HG03159 (cell line): ENCODE results near the gene SEC14L1.
"Not testable (repeated sequence)": the region's sequence is repeated elsewhere in the genome, so short reads cannot be mapped to it uniquely, and the experiment has no call there.

ENCODE experiments used
- ATAC-seq: cut with Tn5 transposase; IDR thresholded peaks from one replicate; pipeline ENCODE4 v1.9.1; 2021; ENCODE audit warnings: mild to moderate bottlenecking, moderate library complexity; ENCODE audit not compliant: unreplicated experiment

The SEC14L1 gene

DNA sequence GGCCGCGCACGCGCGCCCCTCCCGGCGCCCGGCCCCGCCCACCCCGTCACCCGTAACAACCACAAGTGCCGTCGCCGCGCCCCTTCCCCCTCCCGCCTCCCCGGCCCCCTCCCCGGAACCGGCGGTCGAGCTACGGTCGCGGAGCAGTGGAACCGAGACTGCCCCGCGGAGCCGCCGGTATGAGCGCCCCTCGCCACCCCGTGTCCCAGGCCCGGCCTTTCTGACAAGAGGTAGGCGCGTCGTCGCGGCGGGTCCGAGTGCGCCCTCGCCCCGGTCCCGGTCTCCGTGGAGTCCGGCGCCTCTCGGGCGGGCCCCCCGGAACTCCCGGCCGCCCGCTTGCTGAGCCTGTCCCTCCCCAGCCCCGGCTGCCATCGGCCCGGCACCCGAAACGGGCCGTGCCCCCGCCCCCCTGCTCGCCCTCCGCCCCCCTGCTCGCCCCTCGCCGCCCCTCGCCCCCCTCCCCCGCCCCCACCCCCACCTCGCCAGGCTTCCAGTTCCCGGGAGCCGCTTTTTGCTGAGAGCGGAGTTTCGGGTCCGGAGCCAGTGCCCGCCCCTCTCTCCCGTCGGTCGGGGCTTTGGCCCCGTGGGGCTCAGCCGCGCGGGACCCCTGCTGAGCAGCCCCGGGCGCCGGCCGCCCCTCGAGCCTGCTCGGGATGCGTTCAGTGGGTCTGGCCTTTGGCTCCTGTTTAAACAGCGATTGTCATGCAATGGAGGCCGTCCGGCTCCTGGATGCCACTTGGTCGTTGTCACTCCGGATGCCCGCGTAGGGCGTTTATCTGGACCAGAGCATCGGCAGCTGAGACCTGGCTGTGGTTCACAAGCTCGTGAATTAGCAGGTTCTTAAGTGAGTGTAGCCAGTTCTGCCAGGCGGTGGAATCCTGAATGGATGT is at the start of gene SEC14L1:
TSS of gene SEC14L1 (plus strand) at position 92 of the 890 bp plus-strand sequence. CDS start 2,628 bp downstream, outside the sequence.
- peak; percentile 38 for ATAC-seq

DNA sequence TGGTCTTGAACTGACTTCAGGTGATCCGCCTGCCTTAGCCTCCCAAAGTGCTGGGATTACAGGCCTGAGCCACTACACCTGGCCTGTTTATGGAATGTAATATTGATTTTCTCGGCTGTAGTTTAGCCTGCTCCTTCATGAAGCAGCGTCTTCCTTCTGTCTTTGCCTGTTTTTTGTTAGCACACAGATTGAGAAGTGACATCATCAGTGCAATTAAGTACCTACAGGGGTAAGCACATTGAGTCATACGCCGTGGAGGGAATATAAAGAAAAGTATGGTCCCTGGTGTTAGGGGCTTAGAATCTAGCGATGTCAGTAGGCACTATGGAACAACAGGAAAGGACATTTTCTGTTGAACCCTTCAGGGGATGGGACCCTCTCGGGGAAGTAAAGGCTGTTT is 48.7 kb upstream of the SEC14L1 start:
- no peak for ATAC-seq

DNA sequence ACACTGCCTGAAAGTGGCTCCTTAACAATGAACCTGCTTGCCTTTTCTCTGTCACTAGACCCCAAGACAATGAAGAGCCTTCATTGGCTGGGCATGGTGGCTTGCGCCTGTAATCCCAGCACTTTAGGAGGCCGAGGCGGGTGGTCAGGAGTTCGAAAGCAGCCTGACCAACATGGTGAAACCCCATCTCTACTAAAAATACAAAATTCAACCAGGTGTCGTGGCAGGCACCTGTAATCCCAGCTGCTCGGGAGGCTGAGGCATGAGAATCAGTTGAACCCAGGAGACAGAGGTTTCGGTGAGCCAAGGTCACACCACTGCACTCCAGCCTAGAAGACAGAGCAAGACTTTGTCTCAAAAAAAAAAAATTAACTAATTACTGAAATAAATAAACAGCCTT is 45.3 kb upstream of the SEC14L1 start:
- no peak for ATAC-seq

DNA sequence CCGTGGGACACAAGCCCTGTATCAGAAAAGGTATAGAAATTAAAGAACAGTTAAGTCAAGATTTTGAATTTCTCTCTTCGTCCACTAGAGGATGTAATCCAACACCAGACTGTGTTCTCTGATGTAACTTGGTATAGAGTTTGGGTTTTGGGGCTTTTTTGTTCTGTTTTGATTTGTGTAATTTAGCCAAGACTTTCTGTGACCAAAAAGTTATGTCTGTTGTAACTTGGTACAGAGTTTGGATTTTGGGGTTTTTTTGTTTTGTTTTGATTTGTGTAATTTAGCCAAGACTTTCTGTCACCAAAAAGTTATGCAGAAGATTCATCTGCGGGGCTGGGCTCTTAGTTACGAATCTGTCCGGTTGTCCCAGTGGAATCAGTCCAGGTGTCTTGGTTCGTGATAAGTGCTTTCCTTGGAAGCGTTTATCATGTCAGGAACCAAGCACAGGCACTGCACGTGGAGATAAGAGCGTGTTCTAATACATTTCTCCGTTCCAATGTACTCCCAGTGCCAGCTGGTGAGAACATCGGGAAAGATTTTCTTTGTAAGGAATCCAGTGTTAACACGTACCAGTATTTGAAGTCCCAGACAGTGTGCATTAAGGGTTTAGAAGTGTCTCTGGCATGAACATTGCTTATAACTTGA is 44.1 kb upstream of the SEC14L1 start:
- ATAC-seq: no peak

DNA sequence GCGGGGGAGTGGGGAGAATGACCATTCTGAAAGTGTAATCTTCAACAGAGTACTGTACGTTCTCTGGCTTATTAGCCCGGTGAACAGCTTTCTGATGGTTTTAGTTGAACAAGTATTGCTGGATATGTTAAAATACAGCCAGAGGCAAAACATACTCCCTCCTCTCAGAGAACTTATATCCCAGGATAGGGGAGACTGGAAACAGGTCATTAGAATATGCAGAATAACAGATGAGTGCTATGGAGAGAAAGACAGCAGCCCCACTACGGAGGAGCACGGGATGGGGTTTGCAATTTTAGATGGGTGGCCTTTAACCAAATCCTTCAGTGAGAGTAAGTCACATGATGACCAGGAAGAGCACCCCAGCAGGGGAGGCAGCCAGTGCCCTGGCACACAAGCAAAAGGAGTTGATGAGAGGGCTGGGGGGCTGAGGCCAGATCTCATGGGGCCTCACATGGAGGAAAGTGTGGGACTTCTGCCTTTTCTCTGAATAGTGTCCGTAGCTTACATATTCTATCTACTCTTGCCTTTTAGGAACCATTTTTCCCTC is 43.1 kb upstream of the SEC14L1 start:
- ATAC-seq: no peak

DNA sequence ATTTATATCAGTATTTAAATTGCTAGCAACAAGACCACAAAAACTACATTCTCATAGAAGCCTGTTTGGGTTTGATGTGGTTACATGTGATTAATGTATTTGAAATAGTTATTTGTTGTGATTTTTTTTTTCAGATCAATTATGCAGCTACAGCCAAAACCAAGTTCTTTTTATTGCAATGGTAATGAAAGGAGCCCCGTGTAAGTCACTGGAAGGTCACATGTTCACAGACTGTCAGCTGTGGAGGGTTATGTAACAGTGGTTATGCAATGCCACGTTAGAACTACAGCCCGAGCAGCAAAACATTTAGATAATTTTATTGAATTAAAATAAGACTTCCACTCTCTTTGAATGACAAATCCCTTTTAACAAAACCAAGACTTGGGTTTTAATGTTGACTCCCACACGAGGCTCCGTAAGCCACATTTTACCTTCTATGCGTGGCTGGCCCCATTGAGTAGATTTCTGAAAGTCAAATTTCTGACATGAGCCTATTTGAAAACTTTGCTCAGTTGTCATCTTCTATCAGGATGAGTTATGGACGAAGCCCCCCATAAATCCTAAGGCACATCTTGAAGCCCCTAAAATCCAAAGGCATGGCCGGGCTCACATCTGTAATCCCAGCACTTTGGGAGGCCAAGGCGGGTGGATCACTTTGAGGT is 41.8 kb upstream of the SEC14L1 start:
- no peak for ATAC-seq

DNA sequence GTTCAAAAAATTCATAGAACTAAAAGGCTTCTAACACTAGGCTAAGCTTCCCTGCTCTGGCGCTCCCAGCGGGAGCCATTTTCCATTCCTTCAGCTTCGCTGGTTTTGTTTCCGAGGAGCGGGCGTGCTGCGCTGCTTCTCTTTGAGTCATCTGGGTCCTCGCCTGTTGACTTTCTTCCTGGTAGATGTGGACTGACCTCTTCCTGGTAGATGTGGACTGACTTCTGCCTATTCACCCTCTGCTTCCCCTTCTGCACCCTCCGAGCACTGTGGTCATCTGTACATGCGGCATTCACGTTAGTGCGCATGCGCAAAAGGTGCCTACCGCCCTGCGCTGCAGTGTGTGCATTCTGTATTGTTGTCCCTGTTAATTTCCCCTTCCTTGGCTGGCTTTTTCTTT is 40.8 kb upstream of the SEC14L1 start:
- no peak for ATAC-seq

DNA sequence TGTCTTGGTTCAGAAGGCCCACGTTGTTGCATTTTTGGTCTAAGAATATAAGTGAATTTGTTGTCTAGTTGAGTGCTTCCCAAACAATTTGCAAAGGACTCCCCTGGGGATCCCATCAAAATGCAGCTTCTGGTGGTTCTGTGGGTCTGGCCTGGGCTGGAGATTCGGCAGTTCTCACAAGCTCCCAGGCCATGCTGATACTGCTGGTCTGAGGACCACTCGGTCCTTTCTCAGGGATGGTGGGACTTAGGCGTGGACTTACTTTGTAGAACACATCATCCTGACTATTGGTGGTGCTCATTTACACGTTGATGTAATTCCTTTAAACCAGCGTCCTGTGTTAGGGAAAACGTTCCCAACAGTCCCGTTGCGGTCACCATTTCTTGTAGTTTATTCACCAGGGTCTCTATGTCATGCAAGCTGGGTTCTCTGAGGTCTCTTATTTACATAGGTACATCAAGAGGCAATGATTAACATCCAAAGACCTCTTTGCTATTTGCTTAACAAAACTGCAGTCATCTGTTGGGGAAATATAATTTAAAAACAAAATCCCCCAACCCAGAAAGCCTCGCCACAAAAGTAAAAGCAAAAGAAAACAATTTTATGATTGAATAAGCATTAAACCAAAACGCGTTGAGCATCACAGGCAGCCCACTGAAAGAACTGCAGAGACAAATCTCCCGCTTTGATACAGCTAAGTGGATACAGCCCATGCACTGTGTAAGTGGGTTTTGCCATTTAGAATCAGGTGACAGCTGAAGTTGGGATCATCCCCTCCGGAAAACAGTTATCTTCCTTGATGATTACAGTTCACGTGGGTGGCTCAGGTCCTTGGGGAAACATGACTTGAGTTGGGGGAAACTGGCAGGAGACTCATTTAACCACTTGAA is 39.0 kb upstream of the SEC14L1 start:
- ATAC-seq: no peak

DNA sequence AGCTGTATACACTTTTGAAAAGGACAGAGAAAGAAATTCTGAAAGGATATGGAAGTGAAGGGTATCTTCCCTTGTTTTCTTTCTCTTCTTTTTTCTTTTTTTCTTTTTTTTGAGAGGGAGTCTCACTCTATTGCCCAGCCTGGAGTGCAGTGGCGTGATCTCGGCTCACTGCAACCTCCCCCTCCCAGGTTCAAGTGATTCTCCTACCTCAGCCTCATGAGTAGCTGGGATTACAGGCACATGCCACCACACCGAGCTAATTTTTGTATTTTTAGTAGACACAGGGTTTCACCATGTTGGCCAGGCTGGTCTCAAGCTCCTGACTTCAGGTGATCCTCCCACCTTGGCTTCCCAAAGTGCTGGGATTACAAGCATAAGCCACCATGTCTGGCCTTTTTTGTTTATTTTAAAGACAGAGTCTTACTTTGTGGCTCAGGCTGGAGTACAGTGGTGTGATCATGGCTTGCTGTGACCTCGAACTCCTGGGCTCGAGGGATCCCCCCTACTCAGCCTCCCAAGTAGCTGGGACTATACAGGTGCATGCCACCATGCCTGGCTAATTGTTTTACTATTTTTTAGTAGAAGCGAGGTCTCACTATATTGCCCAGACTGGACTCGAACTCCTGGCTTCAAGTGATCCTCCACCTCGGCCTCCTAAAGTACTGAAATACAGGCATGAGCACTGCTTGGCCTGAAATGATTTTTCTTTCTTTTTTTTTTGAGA is 38.2 kb upstream of the SEC14L1 start:
- ATAC-seq: not testable (repeated sequence)

DNA sequence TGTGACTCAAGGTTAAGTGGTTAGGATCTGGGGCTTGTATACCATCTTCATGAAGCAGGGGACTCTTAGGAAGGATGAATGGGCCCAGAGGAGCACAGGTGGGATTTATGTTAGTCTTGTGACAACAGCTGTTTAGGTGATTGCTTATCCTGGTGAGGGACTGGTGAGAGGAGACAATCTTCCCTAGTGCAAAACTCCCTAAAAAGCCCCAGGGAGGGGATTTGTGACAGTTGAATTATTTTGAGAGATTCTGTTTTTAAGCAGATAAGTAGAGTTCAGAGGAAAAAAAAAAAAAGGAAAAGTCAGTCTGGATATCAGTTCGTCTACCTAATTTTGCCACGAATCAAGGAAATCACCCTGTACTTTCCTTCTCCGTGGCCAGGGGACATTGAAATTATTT is 35.1 kb upstream of the SEC14L1 start:
- ATAC-seq: no peak

DNA sequence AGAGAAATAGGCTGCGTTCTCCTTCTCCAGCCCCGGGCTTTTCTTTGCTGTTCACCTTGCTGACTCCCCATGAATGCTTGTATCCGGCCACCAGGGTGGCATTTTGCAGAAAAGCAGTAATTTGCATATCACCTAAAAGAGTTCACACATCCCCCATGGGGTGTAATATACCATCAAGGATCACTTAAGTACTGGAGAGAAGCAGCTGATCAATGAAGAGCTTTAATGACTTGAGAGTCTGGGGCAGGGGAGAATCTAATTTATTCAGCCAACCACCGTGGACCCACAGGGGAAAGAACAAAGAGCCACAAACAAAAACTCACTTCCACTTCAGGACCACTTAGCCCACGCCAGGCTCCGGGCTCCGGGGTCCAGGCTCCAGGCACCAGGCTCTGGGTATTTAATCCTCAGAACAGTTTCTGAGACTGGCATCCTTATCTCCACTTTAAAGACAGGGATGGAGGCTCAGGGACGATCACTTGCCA is 33.9 kb upstream of the SEC14L1 start:
- ATAC-seq: no peak

DNA sequence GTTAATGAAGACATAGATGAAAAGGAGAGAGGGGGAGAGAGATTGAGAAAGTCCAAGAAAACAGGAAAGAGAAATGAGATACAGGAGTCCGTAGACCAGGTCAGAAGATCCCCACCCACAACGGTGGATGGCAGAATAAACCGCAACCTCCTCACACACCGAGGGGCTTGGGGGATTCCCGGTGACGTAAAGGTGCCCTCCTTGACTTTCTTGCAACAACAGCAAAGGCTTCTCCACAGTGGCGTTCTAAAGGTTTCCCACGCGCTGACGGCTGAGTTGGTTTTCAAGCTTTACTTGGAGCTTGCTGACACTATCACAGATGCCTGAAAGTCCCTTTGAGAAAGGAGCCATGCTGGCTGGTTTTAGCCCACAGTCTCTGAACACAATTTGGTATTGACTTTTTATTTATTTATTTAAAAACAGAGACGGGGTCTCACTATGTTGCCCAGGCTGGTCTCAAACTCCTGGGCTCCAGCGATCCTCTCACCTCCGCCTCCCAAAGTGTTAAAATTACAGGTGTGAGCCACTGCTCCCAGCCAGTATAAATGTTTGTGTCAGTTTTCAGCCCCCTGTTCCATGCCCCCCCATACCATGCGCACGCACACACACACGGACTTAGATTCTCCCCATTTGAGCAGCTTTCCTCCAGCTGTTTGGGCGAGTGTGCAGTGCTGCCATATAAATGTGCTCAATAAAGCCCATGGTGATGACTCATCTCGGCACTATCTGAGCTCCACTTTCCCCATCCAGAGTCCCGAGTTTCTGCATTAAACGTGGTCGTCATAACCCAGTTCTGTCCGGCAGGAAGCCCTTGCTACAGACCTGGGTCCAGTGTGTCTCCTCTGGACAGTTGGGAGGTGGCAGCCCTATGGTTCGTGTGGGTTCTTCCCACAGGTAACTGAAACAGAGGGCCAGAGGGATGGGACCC is 33.0 kb upstream of the SEC14L1 start:
- peak; percentile 73 for ATAC-seq

DNA sequence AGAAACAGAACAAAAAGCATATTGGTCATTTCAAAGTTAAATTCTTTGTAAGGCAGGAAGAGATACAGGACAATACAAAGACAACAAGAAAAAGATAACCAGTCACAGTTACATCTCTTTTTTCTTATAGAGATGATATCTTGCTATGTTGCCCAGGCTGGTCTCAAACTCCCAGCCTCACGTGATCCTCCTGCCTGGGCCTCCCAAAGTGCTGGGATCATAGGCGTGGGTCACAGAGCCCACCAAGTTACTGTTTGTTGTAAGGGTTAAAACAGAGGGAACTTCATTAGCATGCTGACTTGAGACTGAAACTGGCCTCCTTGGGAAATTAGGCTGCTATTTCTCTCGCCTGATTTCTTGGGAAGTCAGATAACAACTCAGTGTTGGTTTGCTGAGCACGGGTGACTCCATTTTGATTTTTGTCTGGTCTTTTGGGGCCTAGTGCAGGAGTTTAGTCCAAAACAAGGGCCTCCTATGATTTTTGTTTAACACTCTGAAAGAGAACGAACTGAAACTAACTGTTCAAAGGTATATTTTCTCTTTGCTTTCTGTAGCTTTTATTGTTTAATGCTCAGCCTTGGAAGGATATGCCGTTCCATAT is 31.5 kb upstream of the SEC14L1 start:
- no peak for ATAC-seq

DNA sequence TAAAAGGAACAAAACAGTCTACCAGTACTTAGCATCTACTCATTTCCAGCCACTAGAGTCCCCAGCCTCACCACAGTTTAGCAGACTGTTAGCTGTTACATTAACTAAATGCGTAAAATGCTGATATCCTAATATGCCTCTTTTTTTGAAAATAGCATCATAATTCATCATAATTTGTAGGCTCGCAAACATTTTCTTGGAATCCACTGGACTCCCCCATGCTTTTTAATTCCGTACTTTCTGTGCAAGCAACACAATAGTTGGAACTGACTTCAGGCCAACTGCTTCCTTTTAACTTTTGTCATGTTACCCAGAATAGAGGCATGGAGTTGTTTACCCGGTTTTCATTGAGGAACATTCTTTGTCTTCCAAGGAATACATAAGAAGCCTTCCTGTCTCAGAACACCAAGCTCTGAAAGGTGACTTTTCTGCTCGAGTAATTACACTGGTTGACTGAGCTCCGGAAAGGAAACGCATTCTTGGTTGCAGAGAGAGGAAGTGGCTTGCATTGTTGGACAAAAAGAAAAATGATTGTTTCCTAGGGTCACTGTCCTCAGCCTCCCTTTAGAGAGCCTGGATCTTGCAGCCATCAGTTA is 30.9 kb upstream of the SEC14L1 start:
- ATAC-seq: no peak

DNA sequence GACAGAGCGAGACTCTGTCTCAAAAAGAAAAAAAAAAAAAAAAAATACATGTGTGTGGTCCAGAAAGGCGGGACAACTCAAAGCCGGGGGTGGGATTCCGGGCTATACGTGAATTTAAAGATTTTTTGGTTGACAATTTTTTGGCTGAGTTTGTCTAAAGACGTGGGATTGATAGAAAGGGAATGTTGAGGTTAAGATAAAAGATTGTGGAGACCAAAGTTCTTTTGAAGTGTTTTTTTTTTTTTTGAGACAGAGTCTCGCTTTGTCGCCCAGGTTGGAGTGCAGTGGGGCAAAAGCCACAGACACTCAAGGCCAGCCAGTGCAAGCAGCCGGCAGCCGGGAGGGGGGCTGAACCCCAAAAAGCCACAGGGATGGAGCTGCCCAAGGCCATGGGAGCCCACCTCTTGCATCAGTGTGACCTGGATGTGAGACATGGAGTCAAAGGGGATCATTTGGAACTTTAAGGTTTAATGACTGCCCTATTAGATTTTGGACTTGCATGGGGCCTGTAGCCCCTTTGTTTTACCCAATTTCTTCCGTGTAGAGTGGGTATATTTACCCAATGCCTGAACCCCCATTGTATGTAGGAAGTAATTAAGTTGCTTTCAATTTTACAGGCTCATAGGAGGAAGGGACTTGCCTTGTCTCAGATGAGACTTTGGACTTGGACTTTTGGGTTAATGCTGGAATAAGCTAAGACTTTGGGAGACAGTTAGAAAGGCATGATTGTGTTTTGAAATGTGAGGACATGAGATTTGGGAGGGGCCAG is 29.4 kb upstream of the SEC14L1 start:
- not testable (repeated sequence) for ATAC-seq

DNA sequence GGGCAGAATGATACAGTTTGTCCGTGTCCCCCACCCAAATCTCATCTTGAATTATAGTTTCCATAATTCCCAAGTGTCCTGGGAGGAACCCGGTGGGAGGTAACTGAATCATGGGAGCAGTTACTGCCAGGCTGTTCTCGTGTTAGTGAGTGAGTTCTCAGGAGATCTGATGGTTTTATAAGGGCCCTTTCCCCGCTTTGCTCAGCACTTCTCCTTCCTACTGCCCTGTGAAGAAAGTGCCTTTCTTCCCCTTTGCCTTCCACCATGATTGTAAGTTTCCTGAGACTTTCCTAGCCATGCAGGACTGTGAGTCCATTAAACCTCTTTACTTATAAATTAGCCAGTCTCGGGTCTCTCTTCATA is 28.9 kb upstream of the SEC14L1 start:
- ATAC-seq: no peak

DNA sequence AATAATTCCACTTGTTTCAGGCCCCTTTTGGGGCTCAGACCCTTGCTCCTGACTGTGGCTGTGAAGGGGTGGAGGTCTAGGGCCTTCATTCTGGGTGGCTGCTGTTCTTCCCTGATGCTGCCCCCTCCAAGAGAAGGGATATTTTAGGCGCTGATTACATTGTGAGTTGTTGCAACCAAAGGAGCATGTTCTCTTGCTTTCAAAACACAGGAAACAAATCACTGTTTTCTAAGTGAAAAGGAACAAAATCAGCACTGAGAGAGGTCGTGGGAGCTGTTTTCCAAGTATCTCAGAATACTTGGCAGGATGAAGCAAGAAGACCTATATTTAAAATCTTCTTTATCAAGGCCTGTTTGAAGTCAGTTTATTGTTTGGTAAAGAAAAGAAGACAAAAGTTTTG is 25.3 kb upstream of the SEC14L1 start:
- no peak for ATAC-seq
